ENCODE results near the gene METTL5.
"Not testable (repeated sequence)": the region's sequence is repeated elsewhere in the genome, so short reads cannot be mapped to it uniquely, and the experiment has no call there.

- TF ChIP-seq CTCF (IDR thresholded peaks at IDR 0.05; ENCODE audit: poor library complexity, severe bottlenecking); SMC3 (conservative IDR thresholded peaks at IDR 0.05; ENCODE audit: poor library complexity); EP300 (conservative IDR thresholded peaks at IDR 0.05; ENCODE audit: poor library complexity, severe bottlenecking): not testable (repeated sequence)
These were observed 7.3 kb downstream of the METTL5 start for GRCh38 chr2:169817369-169817768.
